LNCaP clone FGC (cell line): Measurements from ENCODE around the gene DLD.
"Not testable (repeated sequence)": the region's sequence is repeated elsewhere in the genome, so short reads cannot be mapped to it uniquely, and the experiment has no call there.

Source experiments
- DNase-seq: peaks from one replicate; pipeline ENCODE4 v3.0.0-alpha.2; 2011; ENCODE audit warnings: low read depth
- H3K4me3 ChIP-seq: 2 replicates; pipeline ENCODE4 v1.5.1; 2011; ENCODE audit warnings: mild to moderate bottlenecking, low read depth, low read length, control low read depth
- CTCF ChIP-seq: IDR thresholded peaks from 2 replicates; pipeline ENCODE4 v1.5.1; 2012; ENCODE audit warnings: mild to moderate bottlenecking; ENCODE audit not compliant: control insufficient read depth, insufficient read depth; ENCODE audit errors: extremely low read depth

The DLD gene

GRCh38 chr7:107953265-107953923 is 62.4 kb downstream of the DLD start:
- DNase-seq = no peak
- no peak overlapping the region for H3K4me3 ChIP-seq
- no peak for TF ChIP-seq CTCF

- H3K4me3 ChIP-seq = no peak overlapping the region
- no peak for DNase-seq
- TF ChIP-seq CTCF = no peak
Measured at GRCh38 chr7:107953924-107954303, 62.9 kb downstream of the DLD start.

- TF ChIP-seq CTCF = no peak
- no peak for DNase-seq
Measured at GRCh38 chr7:107955394-107955793, 64.4 kb downstream of the DLD start.

GRCh38 chr7:107956950-107957349 is 66.0 kb downstream of the DLD start:
- not testable (repeated sequence) for H3K4me3 ChIP-seq, DNase-seq

More at GRCh38 chr7:107955394-107955793, 64.4 kb downstream of the DLD start:
- H3K4me3 ChIP-seq = no peak overlapping the region

- no peak for TF ChIP-seq CTCF
- no peak overlapping the region for H3K4me3 ChIP-seq
- DNase-seq = no peak
Measured at GRCh38 chr7:107957436-107957835, 66.5 kb downstream of the DLD start.

- no peak overlapping the region for H3K4me3 ChIP-seq
- DNase-seq = no peak
- no peak for TF ChIP-seq CTCF
Measured at GRCh38 chr7:107958764-107959526, 68.0 kb downstream of the DLD start.

- TF ChIP-seq CTCF = no peak
- H3K4me3 ChIP-seq = no peak overlapping the region
- DNase-seq = no peak
Measured at GRCh38 chr7:107959527-107959898, 68.5 kb downstream of the DLD start.
